Nephron (organoid): Measurements from ENCODE around the gene DHX29.
A peak's percentile ranks its signal among the peaks of the same experiment; 100 is the strongest.

Experiments used
- H3K27ac Mint-ChIP-seq, 3 experiments: 2 replicates each; pipeline ENCODE4 v1.8.0; 2020; ENCODE audit warnings: mixed read lengths in 3 of 3, mild to moderate bottlenecking in 2 of 3, moderate library complexity in 1 of 3
- H3K27me3 Mint-ChIP-seq: 2 replicates; pipeline ENCODE4 v1.8.0; 2021; ENCODE audit warnings: low read depth, mild to moderate bottlenecking, moderate library complexity, mixed read lengths
- H3K36me3 Mint-ChIP-seq: 2 replicates; pipeline ENCODE4 v1.8.0; 2020; ENCODE audit warnings: low read depth, mixed read lengths
- H3K4me1 Mint-ChIP-seq: 2 replicates; pipeline ENCODE4 v1.8.0; 2020; ENCODE audit warnings: mixed read lengths
- H3K4me3 Mint-ChIP-seq, 3 experiments: 2 replicates each; pipeline ENCODE4 v1.8.0; 2020; ENCODE audit warnings: mild to moderate bottlenecking in 3 of 3, mixed read lengths in 3 of 3, moderate library complexity in 2 of 3
- H3K9me3 Mint-ChIP-seq: 2 replicates; pipeline ENCODE4 v1.8.0; 2020; ENCODE audit warnings: mixed read lengths
- CTCF ChIP-seq, 3 experiments: fragments of 200-600 bp; sonication (generic); IDR thresholded peaks; one replicate each; pipeline ENCODE4 v1.5.0; 2021; ENCODE audit warnings: antibody characterized with exemption in 3 of 3; ENCODE audit not compliant: unreplicated experiment in 3 of 3

The DHX29 gene

DNA sequence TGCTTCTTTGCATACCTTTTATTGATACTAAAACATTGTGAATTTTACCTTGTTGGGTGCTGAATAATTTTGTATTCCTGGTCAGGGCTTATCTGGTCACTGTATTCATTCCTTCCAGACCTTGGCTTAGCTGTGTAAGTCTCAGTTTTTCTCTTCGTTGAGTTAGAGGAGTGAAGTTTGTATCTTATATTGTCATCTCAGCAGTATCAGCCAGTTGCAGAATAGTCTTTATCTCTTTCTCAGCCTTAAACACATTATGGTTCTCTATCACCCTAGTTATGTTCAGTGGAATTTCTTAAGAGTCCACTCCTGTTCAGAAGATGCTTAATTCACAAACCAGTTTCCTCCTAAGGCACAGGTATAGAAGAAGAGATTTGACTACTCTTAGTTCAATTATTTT lies 25.5 kb upstream of the DHX29 start:
- Mint-ChIP-seq H3K36me3 (peaks cover 64% of the 10 kb centered on the region), H3K27me3 (no peaks in the 10 kb centered on the region), H3K9me3 (no peaks in the 10 kb centered on the region), H3K4me3 (no peak overlapping the region), H3K27ac (no peak overlapping the region), H3K4me1 (no peaks in the 10 kb centered on the region)
- TF ChIP-seq CTCF (IDR thresholded peaks at IDR 0.05; ENCODE audit: unreplicated experiment in 3 of 3) = no peak

GRCh38 chr5:55331321-55331720 lies 23.8 kb upstream of the DHX29 start:
- H3K4me3 Mint-ChIP-seq = no peak overlapping the region
- no peak overlapping the region for H3K27ac Mint-ChIP-seq
- no peaks in the 10 kb centered on the region for H3K4me1 Mint-ChIP-seq
- no peak for TF ChIP-seq CTCF (IDR thresholded peaks at IDR 0.05; ENCODE audit: unreplicated experiment in 3 of 3)
- H3K9me3 Mint-ChIP-seq = no peaks in the 10 kb centered on the region
- no peaks in the 10 kb centered on the region for H3K27me3 Mint-ChIP-seq
- H3K36me3 Mint-ChIP-seq = peaks cover 69% of the 10 kb centered on the region

- Mint-ChIP-seq H3K4me3 (no peak overlapping the region), H3K27me3 (no peaks in the 10 kb centered on the region), H3K9me3 (no peaks in the 10 kb centered on the region), H3K4me1 (no peaks in the 10 kb centered on the region), H3K36me3 (peaks cover 59% of the 10 kb centered on the region), H3K27ac (peak overlapping the region in 1 of 3 experiments; percentile 4)
- no peak for TF ChIP-seq CTCF (IDR thresholded peaks at IDR 0.05; ENCODE audit: unreplicated experiment in 3 of 3)
Observed at GRCh38 chr5:55327281-55327680, 19.8 kb upstream of the DHX29 start.

DNA sequence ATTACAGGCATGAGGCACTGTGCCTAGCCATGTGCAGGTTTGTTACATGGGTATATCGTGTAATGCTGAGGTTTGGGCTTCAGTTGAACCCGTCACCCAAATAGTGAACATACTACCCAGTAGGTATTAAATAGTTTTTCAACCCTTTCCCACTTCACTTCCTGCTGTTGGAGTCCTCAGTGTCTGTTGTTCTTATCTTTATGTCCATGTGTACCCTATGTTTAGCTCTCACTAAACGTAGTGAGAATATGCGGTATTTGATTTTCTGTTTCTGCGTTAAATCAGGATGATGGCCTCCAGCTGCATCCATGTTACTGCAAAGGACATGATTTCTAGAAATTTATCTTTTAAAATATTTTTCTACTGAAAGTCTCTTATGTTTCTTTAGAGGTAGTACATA lies 18.1 kb upstream of the DHX29 start:
- H3K4me1 Mint-ChIP-seq = no peaks in the 10 kb centered on the region
- peaks cover 48% of the 10 kb centered on the region for H3K36me3 Mint-ChIP-seq
- H3K4me3 Mint-ChIP-seq = no peak overlapping the region
- H3K27me3 Mint-ChIP-seq = no peaks in the 10 kb centered on the region
- no peak overlapping the region for H3K27ac Mint-ChIP-seq
- TF ChIP-seq CTCF (IDR thresholded peaks at IDR 0.05; ENCODE audit: unreplicated experiment in 3 of 3) = no peak
- H3K9me3 Mint-ChIP-seq = no peaks in the 10 kb centered on the region

GRCh38 chr5:55324815-55325418 lies 17.4 kb upstream of the DHX29 start:
- Mint-ChIP-seq H3K4me3 (no peak overlapping the region), H3K27ac (no peak overlapping the region), H3K36me3 (peaks cover 41% of the 10 kb centered on the region), H3K4me1 (no peaks in the 10 kb centered on the region), H3K9me3 (no peaks in the 10 kb centered on the region), H3K27me3 (no peaks in the 10 kb centered on the region)
- peak; percentile 51 to 69 (median 63) for TF ChIP-seq CTCF (IDR thresholded peaks at IDR 0.05; ENCODE audit: unreplicated experiment in 3 of 3)

DNA sequence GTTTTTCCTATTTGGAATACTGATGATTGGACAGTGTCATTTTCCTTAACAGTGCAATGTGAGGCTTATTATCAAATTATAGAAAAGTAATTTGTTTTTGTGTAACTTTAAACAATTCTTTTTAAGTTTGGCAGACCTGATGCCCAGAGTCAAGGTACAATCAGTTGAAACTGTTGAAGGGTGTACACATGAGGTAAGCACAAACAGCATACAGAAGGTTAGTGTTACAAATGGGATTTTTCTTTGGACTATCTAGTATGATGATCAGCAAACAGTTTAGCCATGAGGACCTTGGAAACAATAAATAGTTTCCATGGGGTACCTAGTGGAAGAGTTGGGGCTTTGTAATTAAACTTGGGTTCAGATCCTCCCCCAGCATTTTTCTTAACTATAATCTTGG lies 16.5 kb upstream of the DHX29 start:
- no peaks in the 10 kb centered on the region for H3K27me3 Mint-ChIP-seq
- no peak overlapping the region for H3K4me3 Mint-ChIP-seq
- H3K27ac Mint-ChIP-seq = no peak overlapping the region
- TF ChIP-seq CTCF (IDR thresholded peaks at IDR 0.05; ENCODE audit: unreplicated experiment in 3 of 3) = no peak
- no peaks in the 10 kb centered on the region for H3K4me1 Mint-ChIP-seq
- H3K9me3 Mint-ChIP-seq = no peaks in the 10 kb centered on the region
- peaks cover 32% of the 10 kb centered on the region for H3K36me3 Mint-ChIP-seq
